K562 (cell line): ENCODE measurements around the gene PRDM15. TPM values are rescaled to one million over a fixed set of nuclear protein-coding genes. Genes with fewer than 3 reads are reported as not detected.

ENCODE experiments used
- ESRRB ChIP-seq: fragments of 250-450 bp; sonication (Bioruptor Pico); IDR thresholded peaks from 2 replicates; pipeline ENCODE4 v1.5.0; 2020; ENCODE audit warnings: mild to moderate bottlenecking, moderate library complexity, borderline replicate concordance
- FUS ChIP-seq: fragments of 200-400 bp; formaldehyde crosslinking; optimal IDR thresholded peaks from 2 replicates; pipeline ENCODE3; 2017; ENCODE audit warnings: low read depth, low read length
- ID3 ChIP-seq, 2 experiments: fragments of 250-450 bp in 1 of 2; fragments of 450-650 bp in 1 of 2; sonication (Bioruptor Pico) in 1 of 2; IDR thresholded peaks; 2 replicates each; pipeline versions ENCODE4 v1.6.1 to v1.8.0; 2016 to 2021; ENCODE audit warnings: mild to moderate bottlenecking in 2 of 2, moderate library complexity in 2 of 2, missing compliant biosample characterization in 1 of 2, missing genetic modification characterization in 1 of 2
- POLR2H ChIP-seq: IDR thresholded peaks from 2 replicates; pipeline ENCODE4 v1.6.1; 2016; ENCODE audit warnings: missing genetic modification characterization, low read depth, mild to moderate bottlenecking, control low read depth, missing compliant biosample characterization, moderate library complexity
- TAF15 ChIP-seq: fragments of 200-400 bp; formaldehyde crosslinking; IDR thresholded peaks from 2 replicates; pipeline ENCODE4 v1.6.1; 2017; ENCODE audit warnings: mild to moderate bottlenecking, low read depth, low read length, moderate library complexity
- ZBTB40 ChIP-seq, 2 experiments: fragments of 450-650 bp in 1 of 2; sonication (generic) in 1 of 2; formaldehyde crosslinking in 1 of 2; IDR thresholded peaks; 2 replicates each; pipeline versions ENCODE4 v1.7.1 to v1.9.0; 2016 to 2022; ENCODE audit warnings: inconsistent platforms in 1 of 2, mild to moderate bottlenecking in 1 of 2, missing genetic modification reagents in 1 of 2
- ZBTB5 ChIP-seq: fragments of 450-650 bp; IDR thresholded peaks from 2 replicates; pipeline ENCODE4 v1.6.1; 2017; ENCODE audit warnings: antibody characterized with exemption
- ZNF583 ChIP-seq: fragments of 250-450 bp; sonication (Bioruptor Pico); IDR thresholded peaks from 2 replicates; pipeline ENCODE4 v1.4.0; 2020
- ZSCAN29 ChIP-seq: fragments of 450-650 bp; IDR thresholded peaks from 2 replicates; pipeline ENCODE4 v1.6.1; 2017
- polyA plus RNA-seq, 8 experiments: library from polyadenylated mRNA; depleted of rRNA in 4 of 8; stranded (reverse) in 5 of 8; unstranded in 3 of 8; fragments of >200 nt; fragmentation: Nextera tagmentation in 2 of 8; fragmentation: Illumina TruSeq in 1 of 8; extraction: Ambion mirVana in 2 of 8; extraction: Trizol in 1 of 8; gene quantifications; 2 replicates each; pipeline versions ENCODE4 v1.2.1 to v1.2.3, GENCODE V29; 2011 to 2014; ENCODE audit warnings: inconsistent platforms in 1 of 8, missing spikeins in 1 of 8
- total RNA-seq, 7 experiments: library from RNA; depleted of rRNA in 6 of 7; stranded (reverse); fragments of >200 nt in 6 of 7; fragmentation: Illumina TruSeq in 2 of 7; extraction: Trizol in 2 of 7; gene quantifications; 2 replicates each; pipeline versions ENCODE4 v1.2.1 to v1.2.3, GENCODE V29; 2011 to 2021; ENCODE audit warnings: low replicate concordance in 1 of 7
- TF ChIP-seq, protein P1 (sequence below): sonication (generic); formaldehyde crosslinking; IDR thresholded peaks from 2 replicates; pipeline ENCODE4 v1.8.0; 2022; ENCODE audit warnings: mild to moderate bottlenecking, missing genetic modification reagents

The PRDM15 gene
- total and polyA plus RNA-seq, 9 of the 15 experiments (the other 6 are each of a cell fraction or from before 2014, with no cell fraction given): 0.93 to 9.2 (median 6.2) TPM

GRCh38 chr21:41832596-41833496, 46.3 kb downstream of the PRDM15 start (continued):
- TF ChIP-seq ZBTB40 (IDR thresholded peaks at IDR 0.05) (no peak), ZBTB40 (CRISPR knock-in tag; IDR thresholded peaks at IDR 0.05) (no peak), ZSCAN29 (no peak), ESRRB (CRISPR knock-in tag) (no peak), ID3 (CRISPR knock-in tag; IDR thresholded peaks at IDR 0.05) (no peak), ID3 (tag; IDR thresholded peaks at IDR 0.05) (no peak), ZBTB5 (no peak), ZNF583 (CRISPR knock-in tag) (no peak), POLR2H (tag) (no peak), FUS (no peak), TAF15 (no peak)
- TF ChIP-seq, protein P1, sequence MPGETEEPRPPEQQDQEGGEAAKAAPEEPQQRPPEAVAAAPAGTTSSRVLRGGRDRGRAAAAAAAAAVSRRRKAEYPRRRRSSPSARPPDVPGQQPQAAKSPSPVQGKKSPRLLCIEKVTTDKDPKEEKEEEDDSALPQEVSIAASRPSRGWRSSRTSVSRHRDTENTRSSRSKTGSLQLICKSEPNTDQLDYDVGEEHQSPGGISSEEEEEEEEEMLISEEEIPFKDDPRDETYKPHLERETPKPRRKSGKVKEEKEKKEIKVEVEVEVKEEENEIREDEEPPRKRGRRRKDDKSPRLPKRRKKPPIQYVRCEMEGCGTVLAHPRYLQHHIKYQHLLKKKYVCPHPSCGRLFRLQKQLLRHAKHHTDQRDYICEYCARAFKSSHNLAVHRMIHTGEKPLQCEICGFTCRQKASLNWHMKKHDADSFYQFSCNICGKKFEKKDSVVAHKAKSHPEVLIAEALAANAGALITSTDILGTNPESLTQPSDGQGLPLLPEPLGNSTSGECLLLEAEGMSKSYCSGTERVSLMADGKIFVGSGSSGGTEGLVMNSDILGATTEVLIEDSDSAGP (CRISPR knock-in tag): no peak
